Right atrium auricular region (tissue), 2 donors: ENCODE results near the gene LIPJ. TPM values are rescaled to one million over a fixed set of nuclear protein-coding genes. Genes with fewer than 3 reads are reported as not detected.

Experiments used
- DNase-seq: peaks from one replicate; pipeline ENCODE4 v3.0.0-alpha.2; 2019; ENCODE audit warnings: low spot score
- H3K27ac ChIP-seq, 2 donors: fragments of 200-600 bp; sonication (generic); 1 replicate in 1 of 2; 2 replicates in 1 of 2; pipeline ENCODE4 v1.5.1; 2016 to 2019
- H3K27me3 ChIP-seq, 2 donors: fragments of 200-600 bp; sonication (generic); one replicate each; pipeline versions ENCODE4 v1.5.1 to v1.6.0; 2017 to 2019
- H3K36me3 ChIP-seq: fragments of 200-600 bp; sonication (generic); one replicate; pipeline ENCODE4 v1.5.1; 2016
- H3K4me1 ChIP-seq, 2 donors: fragments of 200-600 bp; sonication (generic); one replicate each; pipeline versions ENCODE4 v1.5.1 to v1.6.0; 2017 to 2019
- H3K4me3 ChIP-seq, 2 donors: fragments of 200-600 bp; sonication (generic); 1 replicate in 1 of 2; 2 replicates in 1 of 2; pipeline ENCODE4 v1.5.1; 2017 to 2019; ENCODE audit warnings: mild to moderate bottlenecking in 1 of 2, moderate library complexity in 1 of 2
- H3K9me3 ChIP-seq, 2 donors: fragments of 200-600 bp; sonication (generic); one replicate each; pipeline ENCODE4 v1.5.1; 2019
- CTCF ChIP-seq, 2 donors: fragments of 200-600 bp; sonication (generic); IDR thresholded peaks; one replicate each; pipeline ENCODE4 v1.5.1; 2019; ENCODE audit warnings: antibody characterized with exemption in 2 of 2
- total RNA-seq, 2 donors: library from RNA; depleted of rRNA; stranded (reverse); fragments of >200 nt; gene quantifications; one replicate each; pipeline ENCODE4 v1.1.0, GENCODE V29; 2016

LIPJ gene, protein sequence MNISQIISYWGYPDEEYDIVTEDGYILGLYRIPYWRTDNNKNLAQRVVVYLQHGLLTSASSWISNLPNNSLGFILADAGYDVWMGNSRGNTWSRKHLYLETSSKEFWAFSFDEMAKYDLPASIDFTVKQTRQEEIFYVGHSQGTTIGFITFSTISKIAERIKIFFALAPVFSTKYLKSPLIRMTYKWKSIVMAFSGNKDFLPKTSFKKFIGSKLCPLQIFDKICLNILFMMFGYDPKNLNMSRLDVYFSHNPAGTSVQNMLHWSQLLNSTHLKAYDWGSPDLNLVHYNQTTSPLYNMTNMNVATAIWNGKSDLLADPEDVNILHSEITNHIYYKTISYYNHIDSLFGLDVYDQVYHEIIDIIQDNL
- under 1 TPM in 1 of 2 donors, not detected in 1; 0.08 TPM for total RNA-seq

- no peaks in the 10 kb centered on the region for H3K27me3 ChIP-seq
- peaks cover 0 to 5% of the 10 kb centered on the region in 2 donors for H3K4me1 ChIP-seq
- H3K36me3 ChIP-seq, result no peaks in the 10 kb centered on the region
- no peak within 1 kb of the TSS for H3K27ac ChIP-seq
- no peak within 1 kb of the TSS for H3K4me3 ChIP-seq
- no peak for DNase-seq
- no peak for TF ChIP-seq CTCF (IDR thresholded peaks at IDR 0.05)
- no peaks in the 10 kb centered on the region for H3K9me3 ChIP-seq
Observed at GRCh38 chr10:88586462-88586861, at the start of gene LIPJ. LIPJ (plus strand) TSS chr10:88586762; CDS start chr10:88590688, 3,926 bp downstream.

DNA sequence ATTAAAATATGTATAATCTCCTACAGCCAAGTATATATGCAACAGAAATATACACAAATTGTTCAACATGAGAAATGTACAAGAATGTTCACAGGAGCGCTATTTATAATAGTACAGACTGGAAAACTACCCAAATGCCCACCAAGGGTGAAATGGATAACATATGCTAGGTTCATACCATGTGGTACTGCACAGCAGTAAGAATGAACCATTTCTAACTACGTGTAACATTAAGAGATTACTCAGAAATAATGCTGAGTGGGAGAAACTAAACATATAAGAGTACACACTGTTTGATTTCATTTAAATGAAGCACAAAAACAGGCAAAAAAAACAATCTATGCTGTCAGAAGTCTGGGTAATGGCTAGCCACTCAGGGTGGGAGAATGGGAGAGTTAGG is 49.2 kb upstream of the LIPJ start:
- no peaks in the 10 kb centered on the region for H3K4me1 ChIP-seq
- no peak overlapping the region for H3K4me3 ChIP-seq
- peak overlapping the region in 1 of 2 donors; percentile 51 for H3K27ac ChIP-seq
- H3K9me3 ChIP-seq, result no peaks in the 10 kb centered on the region
- no peak for TF ChIP-seq CTCF (IDR thresholded peaks at IDR 0.05)
- H3K36me3 ChIP-seq, result no peaks in the 10 kb centered on the region
- DNase-seq, result no peak
- no peaks in the 10 kb centered on the region for H3K27me3 ChIP-seq

DNA sequence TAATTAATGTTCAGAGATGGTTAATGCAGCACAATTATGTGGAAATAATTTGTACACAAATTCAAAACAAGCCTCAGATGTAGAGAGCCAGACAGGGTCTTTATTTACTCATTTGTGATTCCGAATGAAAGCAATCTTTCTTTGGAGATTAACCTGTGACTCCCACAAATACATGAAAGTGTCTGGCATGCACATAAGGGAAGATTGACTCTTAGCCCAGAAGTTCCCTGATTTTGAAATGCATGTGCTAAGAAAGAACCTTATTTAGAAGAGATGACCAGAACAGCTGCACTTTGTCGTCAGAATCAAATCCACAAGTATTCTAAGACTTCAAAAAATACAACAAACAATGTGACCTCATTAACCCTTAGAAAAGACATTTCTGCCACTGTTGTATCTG is 48.5 kb upstream of the LIPJ start:
- Histone ChIP-seq H3K36me3 (no peaks in the 10 kb centered on the region), H3K9me3 (no peaks in the 10 kb centered on the region), H3K27me3 (no peaks in the 10 kb centered on the region), H3K4me1 (peaks cover 0 to 5% of the 10 kb centered on the region in 2 donors), H3K4me3 (no peak overlapping the region), H3K27ac (peak overlapping the region; percentile 2 to 51)
- TF ChIP-seq CTCF (IDR thresholded peaks at IDR 0.05), result no peak
- DNase-seq, result no peak

- Histone ChIP-seq H3K27me3 (no peaks in the 10 kb centered on the region), H3K4me3 (no peak overlapping the region), H3K4me1 (peaks cover 0 to 7% of the 10 kb centered on the region in 2 donors), H3K9me3 (no peaks in the 10 kb centered on the region), H3K27ac (peak overlapping the region in 1 of 2 donors; percentile 34), H3K36me3 (no peaks in the 10 kb centered on the region)
- no peak for TF ChIP-seq CTCF (IDR thresholded peaks at IDR 0.05)
- no peak for DNase-seq
Observed at GRCh38 chr10:88540351-88540750, 46.2 kb upstream of the LIPJ start.

DNA sequence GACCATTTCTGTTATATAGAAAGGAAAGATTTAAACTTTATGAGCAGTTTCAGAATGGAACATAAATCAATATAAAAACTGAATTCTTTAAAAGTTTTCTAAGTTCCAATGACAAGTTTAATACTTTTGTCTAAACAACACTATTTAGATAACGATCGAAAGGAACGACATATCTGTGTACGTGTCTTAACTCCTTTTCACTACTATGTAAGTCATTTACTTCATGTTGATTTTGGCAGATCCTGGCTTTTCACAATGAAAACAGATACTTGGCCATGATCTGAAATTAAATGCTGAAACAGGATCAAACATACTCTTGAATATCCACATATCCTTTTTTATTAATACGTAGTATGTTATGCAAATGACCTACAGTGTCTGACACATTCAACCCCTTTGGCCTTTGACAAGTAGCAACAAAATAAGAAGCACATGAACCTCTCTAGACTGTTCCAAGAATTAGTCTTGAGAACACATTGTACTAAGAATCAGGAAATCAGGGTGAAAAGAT is 45.4 kb upstream of the LIPJ start:
- Histone ChIP-seq H3K36me3 (no peaks in the 10 kb centered on the region), H3K4me1 (peaks cover 0 to 7% of the 10 kb centered on the region in 2 donors), H3K27me3 (no peaks in the 10 kb centered on the region), H3K9me3 (no peaks in the 10 kb centered on the region), H3K27ac (peak overlapping the region; percentile 65 to 66), H3K4me3 (no peak overlapping the region)
- DNase-seq, result no peak
- TF ChIP-seq CTCF (IDR thresholded peaks at IDR 0.05), result no peak
